ENCODE results near the gene CDC20. TPM values are rescaled to one million over a fixed set of nuclear protein-coding genes. Genes with fewer than 3 reads are reported as not detected.
A peak's percentile ranks its signal among the peaks of the same experiment; 100 is the strongest.
"Not testable (repeated sequence)": the region's sequence is repeated elsewhere in the genome, so short reads cannot be mapped to it uniquely, and the experiment has no call there.

CDC20 gene
- total RNA-seq, 5 donors from 2014 or later (not counting 1 experiment from before 2014, with no cell fraction given), result 0.88 to 2.8 (median 1.9) TPM

GRCh38 chr1:43367904-43368645 is 9.3 kb downstream of the CDC20 start, which contains the start of gene ELOVL1:
Gene ELOVL1 (minus strand): TSS chr1:43368011. CDS start chr1:43365609, 2,402 bp downstream.
- no peaks in the 10 kb centered on the region for H3K27me3 Mint-ChIP-seq
- H3K4me1 Mint-ChIP-seq, result peaks cover 42 to 48% (median 44%) of the 10 kb centered on the region in 3 donors
- Histone ChIP-seq H3K9me3 (no peaks in the 10 kb centered on the region), H3K36me3 (ENCODE audit: control insufficient read depth in 2 of 2, extremely low read depth in 1 of 2, insufficient read depth in 1 of 2, low read length in 1 of 2) (peaks cover 0 to 25% of the 10 kb centered on the region in 2 donors), H3K27ac (ENCODE audit: low read length) (peak within 1 kb of the TSS; percentile 74), H3K4me1 (ENCODE audit: control insufficient read depth in 1 of 2, extremely low read depth in 1 of 2, insufficient read depth in 2 of 2, low read length in 2 of 2) (peaks cover 4 to 36% of the 10 kb centered on the region in 2 experiments), H3K27me3 (replicated peaks in 1 of 2; ENCODE audit: control insufficient read depth in 2 of 2, extremely low read depth in 1 of 2, insufficient read depth in 2 of 2, low read length in 1 of 2) (no peaks in the 10 kb centered on the region), H3K4me3 (ENCODE audit: control insufficient read depth in 1 of 2, extremely low read depth in 1 of 2, low read length in 1 of 2) (peak within 1 kb of the TSS; percentile 63 to 69)
- DNase-seq (peak; percentile 47 to 90 (median 66)), ATAC-seq (replicated peaks in 1 of 4) (peak; percentile 78 to 86 (median 84))
- peak within 1 kb of the TSS; percentile 83 to 97 (median 94) for H3K4me3 Mint-ChIP-seq
- POLR2A ChIA-PET, result interaction anchor here in 1 of 2 donors (0.6 kb wide), 2 partner anchors 24 to 548 kb away, joined by 3 to 5 read pairs; no protein-coding TSS in a partner anchor
- H3K36me3 Mint-ChIP-seq, result peaks cover 19% of the 10 kb centered on the region
- peak within 1 kb of the TSS; percentile 96 to 98 for H3K27ac Mint-ChIP-seq
- H3K9me3 Mint-ChIP-seq, result no peaks in the 10 kb centered on the region
- CTCF ChIA-PET, result interaction anchor here (0.6 to 0.9 kb wide), 3 partner anchors 9 to 46 kb away, joined by 3 to 4 read pairs (median 3); partner anchors contain the start of gene CDC20 (in 1 of the 2)
- WGBS (ENCODE audit: insufficient coverage), result under 1% methylated on average over 57 of the region's 58 CpGs

- H3K4me1 ChIP-seq (ENCODE audit: control insufficient read depth in 1 of 2, extremely low read depth in 1 of 2, insufficient read depth in 2 of 2, low read length in 2 of 2), result peaks cover 4 to 36% of the 10 kb centered on the region in 2 experiments
- ATAC-seq (replicated peaks in 1 of 4), result no peak
- H3K27me3 ChIP-seq (replicated peaks in 1 of 2; ENCODE audit: control insufficient read depth in 2 of 2, extremely low read depth in 1 of 2, insufficient read depth in 2 of 2, low read length in 1 of 2), result no peaks in the 10 kb centered on the region
- 8% methylated on average over 5 of the region's 6 CpGs for WGBS (ENCODE audit: insufficient coverage)
- H3K9me3 Mint-ChIP-seq, result no peaks in the 10 kb centered on the region
- peaks cover 42 to 48% (median 44%) of the 10 kb centered on the region in 3 donors for H3K4me1 Mint-ChIP-seq
- CTCF ChIA-PET, result interaction anchor here in 1 of 2 donors (0.7 to 0.9 kb wide), 2 partner anchors 10 to 46 kb away, joined by 3 read pairs; partner anchors contain the start of gene CDC20
- no peaks in the 10 kb centered on the region for H3K9me3 ChIP-seq
- no peaks in the 10 kb centered on the region for H3K27me3 Mint-ChIP-seq
- peak overlapping the region; percentile 96 to 98 for H3K27ac Mint-ChIP-seq
- POLR2A ChIA-PET, result interaction anchor here in 1 of 2 donors (0.6 kb wide), 2 partner anchors 23 to 549 kb away, joined by 3 to 5 read pairs; no protein-coding TSS in a partner anchor
- peak overlapping the region; percentile 83 to 97 (median 94) for H3K4me3 Mint-ChIP-seq
- peak overlapping the region; percentile 71 for H3K27ac ChIP-seq (ENCODE audit: low read length)
- H3K4me3 ChIP-seq (ENCODE audit: control insufficient read depth in 1 of 2, extremely low read depth in 1 of 2, low read length in 1 of 2), result peak overlapping the region; percentile 63 to 66
- H3K36me3 ChIP-seq (ENCODE audit: control insufficient read depth in 2 of 2, extremely low read depth in 1 of 2, insufficient read depth in 1 of 2, low read length in 1 of 2), result peaks cover 0 to 19% of the 10 kb centered on the region in 2 donors
- H3K36me3 Mint-ChIP-seq, result peaks cover 17% of the 10 kb centered on the region
- no peak for DNase-seq
These were observed 9.9 kb downstream of the CDC20 start for GRCh38 chr1:43368646-43369020.

DNA sequence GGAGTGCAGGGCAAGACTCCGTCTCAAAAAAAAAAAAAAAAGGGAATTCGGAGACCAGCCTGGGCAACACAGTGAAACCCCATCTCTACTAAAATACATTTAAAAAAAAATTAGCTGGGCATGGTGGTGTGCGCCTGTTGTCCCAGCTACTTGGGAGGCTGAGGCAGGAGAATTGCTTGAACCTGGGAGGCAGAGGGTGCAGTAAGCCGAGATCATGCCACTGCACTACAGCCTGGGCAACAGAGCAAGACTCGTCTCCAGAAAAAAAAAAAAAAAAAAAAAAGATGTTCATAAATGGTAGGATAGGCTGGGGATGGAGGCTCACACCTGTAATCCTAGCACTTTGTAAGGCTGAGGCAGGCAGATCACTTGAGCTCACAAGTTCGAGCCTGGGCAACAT is 11.0 kb downstream of the CDC20 start:
- peaks cover 4 to 36% of the 10 kb centered on the region in 2 experiments for H3K4me1 ChIP-seq (ENCODE audit: control insufficient read depth in 1 of 2, extremely low read depth in 1 of 2, insufficient read depth in 2 of 2, low read length in 2 of 2)
- H3K27me3 ChIP-seq (replicated peaks in 1 of 2; ENCODE audit: control insufficient read depth in 2 of 2, extremely low read depth in 1 of 2, insufficient read depth in 2 of 2, low read length in 1 of 2); H3K36me3 ChIP-seq (ENCODE audit: control insufficient read depth in 2 of 2, extremely low read depth in 1 of 2, insufficient read depth in 1 of 2, low read length in 1 of 2); H3K9me3 Mint-ChIP-seq; H3K36me3 Mint-ChIP-seq; H3K4me3 ChIP-seq (ENCODE audit: control insufficient read depth in 1 of 2, extremely low read depth in 1 of 2, low read length in 1 of 2); ATAC-seq (replicated peaks in 1 of 4); CTCF ChIA-PET; H3K27me3 Mint-ChIP-seq; H3K27ac ChIP-seq (ENCODE audit: low read length); H3K9me3 ChIP-seq; H3K4me3 Mint-ChIP-seq; DNase-seq: not testable (repeated sequence)
- Mint-ChIP-seq H3K27ac (peak overlapping the region in 1 of 2 donors; percentile 6), H3K4me1 (peaks cover 41 to 44% (median 42%) of the 10 kb centered on the region in 3 donors)
- POLR2A ChIA-PET, result interaction anchor here in 1 of 2 donors (0.6 kb wide), 1 partner anchor 12 kb away, joined by 4 read pairs; no protein-coding TSS in a partner anchor
- 100% methylated on average over 3 of the region's 6 CpGs for WGBS (ENCODE audit: insufficient coverage)

GRCh38 chr1:43370564-43370963 is 11.8 kb downstream of the CDC20 start:
- H3K4me1 Mint-ChIP-seq, result peaks cover 33 to 38% (median 37%) of the 10 kb centered on the region in 3 donors
- DNase-seq (no peak), ATAC-seq (replicated peaks in 1 of 4) (no peak)
- Histone ChIP-seq H3K9me3 (no peaks in the 10 kb centered on the region), H3K27me3 (replicated peaks in 1 of 2; ENCODE audit: control insufficient read depth in 2 of 2, extremely low read depth in 1 of 2, insufficient read depth in 2 of 2, low read length in 1 of 2) (no peaks in the 10 kb centered on the region), H3K4me1 (ENCODE audit: control insufficient read depth in 1 of 2, extremely low read depth in 1 of 2, insufficient read depth in 2 of 2, low read length in 2 of 2) (peaks cover 4 to 36% of the 10 kb centered on the region in 2 experiments), H3K27ac (ENCODE audit: low read length) (no peak overlapping the region), H3K36me3 (ENCODE audit: control insufficient read depth in 2 of 2, extremely low read depth in 1 of 2, insufficient read depth in 1 of 2, low read length in 1 of 2) (no peaks in the 10 kb centered on the region), H3K4me3 (ENCODE audit: control insufficient read depth in 1 of 2, extremely low read depth in 1 of 2, low read length in 1 of 2) (no peak overlapping the region)
- POLR2A ChIA-PET, result no interaction called here
- no peaks in the 10 kb centered on the region for H3K27me3 Mint-ChIP-seq
- no peaks in the 10 kb centered on the region for H3K9me3 Mint-ChIP-seq
- no peaks in the 10 kb centered on the region for H3K36me3 Mint-ChIP-seq
- H3K4me3 Mint-ChIP-seq, result no peak overlapping the region
- H3K27ac Mint-ChIP-seq, result peak overlapping the region in 1 of 2 donors; percentile 68
- CTCF ChIA-PET, result no interaction called here
- WGBS (ENCODE audit: insufficient coverage), result 90% methylated on average over 1 of the region's 4 CpGs

DNA sequence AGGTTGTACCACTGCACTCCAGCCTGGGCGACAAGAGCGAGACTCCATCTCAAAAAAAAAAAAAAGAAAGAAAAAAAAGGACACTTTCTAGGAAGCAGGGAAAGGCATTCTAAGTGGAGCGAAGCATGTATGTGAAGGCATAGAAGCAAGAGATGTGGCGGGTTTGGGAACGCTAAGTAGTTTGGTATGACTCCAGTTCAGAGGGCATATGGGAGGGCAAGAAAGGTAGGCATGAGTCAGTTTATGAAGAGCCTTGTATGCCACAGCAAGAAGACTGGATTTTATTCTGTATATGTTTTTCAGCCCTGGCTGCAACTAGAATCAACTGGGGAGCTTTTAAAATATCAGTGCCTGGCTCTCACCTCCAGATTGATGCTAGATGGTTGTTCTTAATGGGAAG is 13.4 kb downstream of the CDC20 start:
- no peak overlapping the region for H3K4me3 ChIP-seq (ENCODE audit: control insufficient read depth in 1 of 2, extremely low read depth in 1 of 2, low read length in 1 of 2)
- WGBS (ENCODE audit: insufficient coverage), result 90% methylated on average over 4 of the region's 5 CpGs
- Mint-ChIP-seq H3K4me3 (no peak overlapping the region), H3K36me3 (no peaks in the 10 kb centered on the region), H3K9me3 (no peaks in the 10 kb centered on the region), H3K27ac (no peak overlapping the region), H3K4me1 (peaks cover 22 to 23% (median 23%) of the 10 kb centered on the region in 3 donors), H3K27me3 (no peaks in the 10 kb centered on the region)
- ChIA-PET CTCF (no interaction called here), POLR2A (no interaction called here)
- no peaks in the 10 kb centered on the region for H3K36me3 ChIP-seq (ENCODE audit: control insufficient read depth in 2 of 2, extremely low read depth in 1 of 2, insufficient read depth in 1 of 2, low read length in 1 of 2)
- ATAC-seq (replicated peaks in 1 of 4), result no peak
- DNase-seq, result no peak
- no peak overlapping the region for H3K27ac ChIP-seq (ENCODE audit: low read length)
- peaks cover 4 to 20% of the 10 kb centered on the region in 2 experiments for H3K4me1 ChIP-seq (ENCODE audit: control insufficient read depth in 1 of 2, extremely low read depth in 1 of 2, insufficient read depth in 2 of 2, low read length in 2 of 2)
- no peaks in the 10 kb centered on the region for H3K9me3 ChIP-seq
- H3K27me3 ChIP-seq (replicated peaks in 1 of 2; ENCODE audit: control insufficient read depth in 2 of 2, extremely low read depth in 1 of 2, insufficient read depth in 2 of 2, low read length in 1 of 2), result no peaks in the 10 kb centered on the region

- POLR2A ChIA-PET, result no interaction called here
- H3K36me3 Mint-ChIP-seq, result no peaks in the 10 kb centered on the region
- H3K27ac Mint-ChIP-seq, result no peak overlapping the region
- H3K27ac ChIP-seq (ENCODE audit: low read length), result no peak overlapping the region
- DNase-seq (no peak), ATAC-seq (replicated peaks in 1 of 4) (no peak)
- no peak overlapping the region for H3K4me3 ChIP-seq (ENCODE audit: control insufficient read depth in 1 of 2, extremely low read depth in 1 of 2, low read length in 1 of 2)
- H3K4me1 Mint-ChIP-seq, result peaks cover 17 to 20% (median 19%) of the 10 kb centered on the region in 3 donors
- H3K27me3 Mint-ChIP-seq, result no peaks in the 10 kb centered on the region
- no peaks in the 10 kb centered on the region for H3K9me3 Mint-ChIP-seq
- WGBS (ENCODE audit: insufficient coverage), result 86% methylated on average over 2 of the region's 4 CpGs
- no peaks in the 10 kb centered on the region for H3K27me3 ChIP-seq (replicated peaks in 1 of 2; ENCODE audit: control insufficient read depth in 2 of 2, extremely low read depth in 1 of 2, insufficient read depth in 2 of 2, low read length in 1 of 2)
- no peaks in the 10 kb centered on the region for H3K36me3 ChIP-seq (ENCODE audit: control insufficient read depth in 2 of 2, extremely low read depth in 1 of 2, insufficient read depth in 1 of 2, low read length in 1 of 2)
- H3K4me3 Mint-ChIP-seq, result no peak overlapping the region
- H3K9me3 ChIP-seq, result no peaks in the 10 kb centered on the region
- CTCF ChIA-PET, result no interaction called here
- H3K4me1 ChIP-seq (ENCODE audit: control insufficient read depth in 1 of 2, extremely low read depth in 1 of 2, insufficient read depth in 2 of 2, low read length in 2 of 2), result peaks cover 4 to 15% of the 10 kb centered on the region in 2 experiments
These were observed 14.5 kb downstream of the CDC20 start for GRCh38 chr1:43373066-43373940.
